ENCODE data around the gene CTR9.

The CTR9 gene

DNA sequence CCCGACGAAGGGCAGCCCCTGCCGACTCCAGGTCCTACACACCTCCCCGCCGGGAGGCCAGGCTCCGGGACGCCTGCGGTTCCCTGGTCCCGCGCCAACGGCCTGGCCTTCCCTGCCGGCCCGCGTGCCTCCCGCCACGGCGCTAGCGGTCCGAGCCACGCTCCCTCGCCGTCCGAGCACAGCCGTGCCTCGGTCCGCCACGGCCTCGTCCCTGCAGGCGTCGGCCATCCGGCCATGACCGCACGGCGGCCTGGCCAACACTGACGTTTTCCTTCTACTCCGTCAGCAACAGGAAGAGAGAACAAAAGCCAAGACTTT lies 57.1 kb downstream of the CTR9 start:
- no peak for DNase-seq
- TF ChIP-seq EZH2phosphoT487 (IDR thresholded peaks at IDR 0.05; ENCODE audit: low read length) = no peak
- TF ChIP-seq, protein P1, sequence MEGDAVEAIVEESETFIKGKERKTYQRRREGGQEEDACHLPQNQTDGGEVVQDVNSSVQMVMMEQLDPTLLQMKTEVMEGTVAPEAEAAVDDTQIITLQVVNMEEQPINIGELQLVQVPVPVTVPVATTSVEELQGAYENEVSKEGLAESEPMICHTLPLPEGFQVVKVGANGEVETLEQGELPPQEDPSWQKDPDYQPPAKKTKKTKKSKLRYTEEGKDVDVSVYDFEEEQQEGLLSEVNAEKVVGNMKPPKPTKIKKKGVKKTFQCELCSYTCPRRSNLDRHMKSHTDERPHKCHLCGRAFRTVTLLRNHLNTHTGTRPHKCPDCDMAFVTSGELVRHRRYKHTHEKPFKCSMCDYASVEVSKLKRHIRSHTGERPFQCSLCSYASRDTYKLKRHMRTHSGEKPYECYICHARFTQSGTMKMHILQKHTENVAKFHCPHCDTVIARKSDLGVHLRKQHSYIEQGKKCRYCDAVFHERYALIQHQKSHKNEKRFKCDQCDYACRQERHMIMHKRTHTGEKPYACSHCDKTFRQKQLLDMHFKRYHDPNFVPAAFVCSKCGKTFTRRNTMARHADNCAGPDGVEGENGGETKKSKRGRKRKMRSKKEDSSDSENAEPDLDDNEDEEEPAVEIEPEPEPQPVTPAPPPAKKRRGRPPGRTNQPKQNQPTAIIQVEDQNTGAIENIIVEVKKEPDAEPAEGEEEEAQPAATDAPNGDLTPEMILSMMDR (IDR thresholded peaks at IDR 0.05; ENCODE audit: low read length) = no peak
- TF ChIP-seq EZH2 (optimal IDR thresholded peaks at IDR 0.05; ENCODE audit: low read depth, low read length) = no peak
- H3K9me2 ChIP-seq (replicated peaks; ENCODE audit: insufficient read depth, low read length) = no peaks in the 10 kb centered on the region
- peak overlapping the region; percentile 93 for H3K27ac ChIP-seq (ENCODE audit: low read length)
- peaks cover 19% of the 10 kb centered on the region for H3K4me1 ChIP-seq (ENCODE audit: low read length)
- peak overlapping the region; percentile 84; the same call in 1 of the 2 replicates for H3K4me2 ChIP-seq (ENCODE audit: low read depth, low read length)
- peak overlapping the region; percentile 62 for H2AFZ ChIP-seq (ENCODE audit: low read length)
- no peaks in the 10 kb centered on the region; the same call in 1 of the 2 replicates for H4K20me1 ChIP-seq (ENCODE audit: insufficient read depth, low read length)
- peaks cover 52% of the 10 kb centered on the region for H3K79me2 ChIP-seq (ENCODE audit: low read length)
- no peaks in the 10 kb centered on the region for H3K27me3 ChIP-seq (replicated peaks; ENCODE audit: insufficient read depth, low read length)
- peak overlapping the region; percentile 96 for H3K4me3 ChIP-seq (ENCODE audit: low read length)
- H3K36me3 ChIP-seq (replicated peaks; ENCODE audit: insufficient read depth, low read length) = peaks cover 33% of the 10 kb centered on the region
- peak overlapping the region; percentile 97 for H3K9ac ChIP-seq (ENCODE audit: low read length)
- no peaks in the 10 kb centered on the region for H3K9me3 ChIP-seq (replicated peaks; ENCODE audit: insufficient read depth, low read length)
- H3F3A ChIP-seq (ENCODE audit: insufficient read depth, low read length) = peaks cover 23% of the 10 kb centered on the region

DNA sequence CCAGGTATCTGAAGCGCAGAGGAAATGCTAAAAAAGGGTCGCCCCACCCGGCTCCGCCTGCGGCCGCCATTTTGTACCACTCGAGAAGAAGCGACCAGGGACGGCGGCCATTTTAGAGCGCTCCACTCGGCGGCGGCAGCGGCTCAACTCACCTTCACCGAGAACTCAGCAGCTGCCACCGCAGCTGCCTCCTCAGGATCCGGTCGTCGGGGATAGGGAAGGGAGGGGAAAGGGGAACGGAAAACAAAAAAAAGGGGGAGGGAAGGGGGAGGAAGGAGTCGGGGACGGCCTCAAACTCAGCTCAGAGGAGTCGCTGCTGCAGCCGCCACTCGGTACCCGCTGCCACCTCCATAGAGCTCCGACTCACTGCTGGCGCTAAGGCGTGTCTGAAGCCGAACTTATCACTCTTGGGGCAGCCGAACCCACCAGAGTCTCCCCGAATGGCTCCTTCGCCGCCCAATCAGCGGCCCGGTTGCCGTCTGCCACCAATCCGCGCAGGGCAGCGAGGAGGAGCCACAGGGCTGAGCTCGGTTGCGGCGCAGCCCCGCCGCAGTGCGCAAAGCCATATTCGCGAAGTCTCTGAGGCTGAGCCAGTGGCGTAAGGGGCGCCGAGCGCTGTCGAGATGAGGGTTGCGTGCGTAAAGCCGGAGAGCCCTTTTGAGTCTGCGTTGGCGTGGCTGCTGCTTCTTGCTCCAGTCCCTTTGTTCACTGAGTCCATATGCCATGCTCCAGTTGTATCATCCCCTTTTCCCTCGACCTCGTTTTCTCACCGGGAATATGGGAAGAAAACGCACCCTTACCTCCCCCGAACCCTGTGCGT lies 57.7 kb downstream of the CTR9 start, which contains the start of gene EIF4G2:
TSS of gene EIF4G2 (minus strand) at position 374 of the 820 bp plus-strand sequence.
- Histone ChIP-seq H3K9ac (ENCODE audit: low read length) (peak within 1 kb of the TSS; percentile 97), H2AFZ (ENCODE audit: low read length) (peak within 1 kb of the TSS; percentile 97), H3K4me1 (ENCODE audit: low read length) (peaks cover 19% of the 10 kb centered on the region), H3K27me3 (replicated peaks; ENCODE audit: insufficient read depth, low read length) (no peaks in the 10 kb centered on the region), H3K9me2 (replicated peaks; ENCODE audit: insufficient read depth, low read length) (no peaks in the 10 kb centered on the region), H3K36me3 (replicated peaks; ENCODE audit: insufficient read depth, low read length) (peaks cover 29% of the 10 kb centered on the region), H3K27ac (ENCODE audit: low read length) (peak within 1 kb of the TSS; percentile 93), H3K4me3 (ENCODE audit: low read length) (peak within 1 kb of the TSS; percentile 96), H3F3A (ENCODE audit: insufficient read depth, low read length) (peaks cover 21% of the 10 kb centered on the region), H4K20me1 (ENCODE audit: insufficient read depth, low read length) (no peaks in the 10 kb centered on the region; the same call in 1 of the 2 replicates), H3K9me3 (replicated peaks; ENCODE audit: insufficient read depth, low read length) (no peaks in the 10 kb centered on the region), H3K79me2 (ENCODE audit: low read length) (peaks cover 46% of the 10 kb centered on the region), H3K4me2 (ENCODE audit: low read depth, low read length) (peak within 1 kb of the TSS; percentile 97)
- TF ChIP-seq, protein P1 (IDR thresholded peaks at IDR 0.05; ENCODE audit: low read length) = no peak
- TF ChIP-seq EZH2 (optimal IDR thresholded peaks at IDR 0.05; ENCODE audit: low read depth, low read length) (no peak), EZH2phosphoT487 (IDR thresholded peaks at IDR 0.05; ENCODE audit: low read length) (no peak)
- peak; percentile 98 for DNase-seq

DNA sequence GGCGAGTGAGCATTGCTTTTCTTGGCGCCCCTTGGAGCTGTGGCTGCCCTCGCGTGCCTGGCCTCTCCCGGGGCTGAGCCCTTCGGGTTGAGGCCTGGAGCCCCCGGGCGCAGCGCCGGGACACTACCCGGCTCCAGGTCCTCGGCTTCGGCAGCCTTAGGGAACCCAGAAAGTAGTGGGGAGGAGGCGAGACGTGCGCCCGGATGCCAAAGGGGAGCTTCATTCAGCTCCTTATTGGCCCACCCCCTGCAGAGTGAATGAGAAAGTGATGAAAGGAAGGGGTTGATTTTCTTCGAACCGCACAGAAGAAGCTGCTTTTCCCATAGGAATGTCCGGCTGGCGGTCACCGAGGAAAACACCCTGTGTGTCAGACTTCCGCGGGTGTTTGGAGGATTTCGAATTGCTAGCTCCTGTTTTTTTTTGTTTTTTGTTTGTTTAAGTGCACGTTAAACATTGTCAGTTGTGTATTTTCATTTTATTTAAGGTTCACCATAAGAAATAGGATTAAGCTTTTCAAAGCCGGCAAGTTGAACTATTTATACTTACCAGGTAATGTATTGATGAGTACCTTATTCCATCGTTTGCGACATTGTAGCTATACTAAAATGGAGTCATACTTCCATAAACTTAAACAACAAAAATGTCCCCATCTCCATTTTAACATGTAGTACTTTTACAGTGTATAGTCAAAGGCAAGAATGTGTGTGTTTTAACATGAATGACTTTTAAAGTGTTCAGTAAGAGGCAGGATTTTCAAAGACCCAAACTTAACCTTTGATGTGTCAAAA lies 58.5 kb downstream of the CTR9 start:
- Histone ChIP-seq H3F3A (ENCODE audit: insufficient read depth, low read length) (peaks cover 13% of the 10 kb centered on the region), H4K20me1 (ENCODE audit: insufficient read depth, low read length) (no peaks in the 10 kb centered on the region; the same call in 1 of the 2 replicates), H3K9me2 (replicated peaks; ENCODE audit: insufficient read depth, low read length) (no peaks in the 10 kb centered on the region), H3K27ac (ENCODE audit: low read length) (peak overlapping the region; percentile 93; the same call in 1 of the 2 replicates), H3K36me3 (replicated peaks; ENCODE audit: insufficient read depth, low read length) (peaks cover 20% of the 10 kb centered on the region), H3K4me3 (ENCODE audit: low read length) (peak overlapping the region; percentile 78), H3K4me2 (ENCODE audit: low read depth, low read length) (peak overlapping the region; percentile 97), H3K9ac (ENCODE audit: low read length) (peak overlapping the region; percentile 97), H2AFZ (ENCODE audit: low read length) (peak overlapping the region; percentile 97), H3K4me1 (ENCODE audit: low read length) (peaks cover 19% of the 10 kb centered on the region), H3K79me2 (ENCODE audit: low read length) (peaks cover 38% of the 10 kb centered on the region), H3K27me3 (replicated peaks; ENCODE audit: insufficient read depth, low read length) (no peaks in the 10 kb centered on the region), H3K9me3 (replicated peaks; ENCODE audit: insufficient read depth, low read length) (no peaks in the 10 kb centered on the region)
- TF ChIP-seq EZH2phosphoT487 (IDR thresholded peaks at IDR 0.05; ENCODE audit: low read length) = no peak
- TF ChIP-seq, protein P1 (IDR thresholded peaks at IDR 0.05; ENCODE audit: low read length) = no peak
- no peak for TF ChIP-seq EZH2 (optimal IDR thresholded peaks at IDR 0.05; ENCODE audit: low read depth, low read length)
- peak; percentile 34 for DNase-seq
